Activated naive CD8-positive, alpha-beta T cell (primary cell): ENCODE measurements around the gene NKAP.
"Not testable (repeated sequence)": the region's sequence is repeated elsewhere in the genome, so short reads cannot be mapped to it uniquely, and the experiment has no call there.

ENCODE experiments used
- H3K27ac Mint-ChIP-seq: one replicate; pipeline ENCODE4 v1.8.0; 2021; ENCODE audit warnings: mixed read lengths
- H3K27me3 Mint-ChIP-seq: one replicate; pipeline ENCODE4 v1.8.0; 2021; ENCODE audit warnings: mixed read lengths
- H3K36me3 Mint-ChIP-seq: one replicate; pipeline ENCODE4 v1.8.0; 2021; ENCODE audit warnings: mixed read lengths
- H3K4me1 Mint-ChIP-seq: one replicate; pipeline ENCODE4 v1.8.0; 2021; ENCODE audit warnings: low read depth, mixed read lengths
- H3K4me3 Mint-ChIP-seq: one replicate; pipeline ENCODE4 v1.8.0; 2021; ENCODE audit warnings: mild to moderate bottlenecking, mixed read lengths
- H3K9me3 Mint-ChIP-seq: one replicate; pipeline ENCODE4 v1.8.0; 2021; ENCODE audit warnings: low read depth, mixed read lengths

Gene NKAP

GRCh38 chrX:119943185-119943988 lies at the start of gene NKAP:
NKAP (minus strand) TSS chrX:119943751; CDS start chrX:119943605, 146 bp downstream.
- Mint-ChIP-seq H3K27ac (peak within 1 kb of the TSS; percentile 94), H3K36me3 (no peaks in the 10 kb centered on the region), H3K27me3 (no peaks in the 10 kb centered on the region), H3K9me3 (no peaks in the 10 kb centered on the region), H3K4me1 (peaks cover 23% of the 10 kb centered on the region), H3K4me3 (peak within 1 kb of the TSS; percentile 99)

- Mint-ChIP-seq H3K4me1 (peaks cover 14% of the 10 kb centered on the region), H3K27me3 (peaks cover 22% of the 10 kb centered on the region), H3K4me3 (peak overlapping the region; percentile 75), H3K9me3 (no peaks in the 10 kb centered on the region), H3K36me3 (no peaks in the 10 kb centered on the region), H3K27ac (no peak overlapping the region)
Observed at GRCh38 chrX:119991005-119991787, 47.6 kb upstream of the NKAP start.

DNA sequence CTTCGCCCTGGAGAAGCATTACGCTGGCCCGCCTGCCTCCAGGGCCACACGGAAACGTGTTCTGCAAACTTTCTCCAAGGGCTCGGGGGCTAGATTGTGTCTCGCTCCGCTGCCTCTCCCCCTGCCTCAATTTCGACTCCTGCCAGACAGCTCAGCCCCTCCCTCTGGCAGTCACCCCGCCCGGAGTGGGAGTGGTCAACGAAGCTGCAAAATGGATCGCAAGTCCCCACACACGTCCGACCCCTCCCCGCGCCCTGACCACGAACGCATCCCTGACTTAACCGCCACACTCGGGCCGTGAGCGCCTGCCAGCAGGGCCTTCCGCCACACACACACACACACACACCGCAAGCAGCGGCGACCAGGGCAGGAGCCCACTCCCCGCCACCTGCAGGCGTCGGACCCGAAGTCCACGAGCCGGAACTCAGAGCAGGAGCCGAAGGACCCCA lies 47.0 kb upstream of the NKAP start:
- Mint-ChIP-seq H3K4me3 (peak overlapping the region; percentile 75), H3K36me3 (no peaks in the 10 kb centered on the region), H3K27ac (no peak overlapping the region), H3K27me3 (peaks cover 21% of the 10 kb centered on the region), H3K9me3 (no peaks in the 10 kb centered on the region), H3K4me1 (peaks cover 14% of the 10 kb centered on the region)

DNA sequence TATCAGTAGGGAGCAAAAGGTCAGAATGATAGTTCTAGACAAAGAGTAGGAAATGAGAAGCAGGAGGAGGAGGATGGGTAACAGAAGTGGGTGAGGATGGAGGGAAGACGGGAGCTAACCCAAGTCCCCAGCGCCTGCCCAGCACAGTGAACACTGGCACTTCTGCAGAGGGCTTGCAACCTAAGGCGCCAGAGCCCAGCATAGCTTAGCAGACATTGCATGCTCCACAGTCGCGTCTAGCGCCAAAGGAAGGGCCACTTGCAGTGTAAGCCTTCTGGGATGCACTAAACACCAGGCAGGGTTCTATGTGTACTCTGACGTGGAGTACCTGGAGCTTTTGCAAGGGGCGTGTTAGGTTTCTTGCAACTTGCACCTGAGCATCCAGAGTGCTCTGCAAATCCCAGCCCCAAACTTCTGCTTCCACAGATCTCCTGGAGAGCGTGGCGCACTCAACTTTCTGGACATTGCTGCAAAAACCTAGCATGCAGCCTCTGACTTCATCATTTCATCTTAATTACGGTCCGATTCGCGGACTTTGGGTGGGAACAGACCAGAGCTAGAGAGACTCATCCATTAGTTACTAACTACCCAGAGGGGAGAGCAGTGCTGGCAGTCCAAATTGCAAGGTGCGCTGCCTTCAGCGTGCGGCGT lies 46.5 kb upstream of the NKAP start:
- Mint-ChIP-seq H3K4me1 (peaks cover 14% of the 10 kb centered on the region), H3K9me3 (no peaks in the 10 kb centered on the region), H3K27ac (no peak overlapping the region)

DNA sequence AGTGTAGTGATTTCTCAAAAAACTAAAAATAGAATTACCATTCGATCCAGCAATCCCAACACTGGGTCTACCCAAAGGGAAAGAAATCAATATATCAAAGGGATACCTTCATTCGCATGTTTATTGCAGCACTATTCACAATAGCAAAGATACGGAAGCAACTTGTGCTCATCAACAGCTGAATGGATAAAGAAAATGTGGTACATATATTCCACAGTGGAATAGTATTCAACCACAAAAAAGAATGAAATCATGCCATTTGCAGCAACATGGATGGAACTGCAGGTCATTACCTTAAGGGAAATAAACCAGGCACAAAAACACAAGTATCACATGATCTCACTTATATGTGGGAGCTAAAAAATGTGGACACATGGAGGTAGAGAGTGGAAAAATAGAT lies 42.7 kb upstream of the NKAP start:
- Mint-ChIP-seq H3K4me1 (peaks cover 10% of the 10 kb centered on the region), H3K36me3 (no peaks in the 10 kb centered on the region), H3K4me3 (no peak overlapping the region), H3K27ac (no peak overlapping the region), H3K27me3 (peaks cover 12% of the 10 kb centered on the region), H3K9me3 (no peaks in the 10 kb centered on the region)

More for the DNA sequence above, 46.5 kb upstream of the NKAP start:
- Mint-ChIP-seq H3K36me3 (no peaks in the 10 kb centered on the region), H3K4me3 (peak overlapping the region; percentile 75), H3K27me3 (peaks cover 19% of the 10 kb centered on the region)

DNA sequence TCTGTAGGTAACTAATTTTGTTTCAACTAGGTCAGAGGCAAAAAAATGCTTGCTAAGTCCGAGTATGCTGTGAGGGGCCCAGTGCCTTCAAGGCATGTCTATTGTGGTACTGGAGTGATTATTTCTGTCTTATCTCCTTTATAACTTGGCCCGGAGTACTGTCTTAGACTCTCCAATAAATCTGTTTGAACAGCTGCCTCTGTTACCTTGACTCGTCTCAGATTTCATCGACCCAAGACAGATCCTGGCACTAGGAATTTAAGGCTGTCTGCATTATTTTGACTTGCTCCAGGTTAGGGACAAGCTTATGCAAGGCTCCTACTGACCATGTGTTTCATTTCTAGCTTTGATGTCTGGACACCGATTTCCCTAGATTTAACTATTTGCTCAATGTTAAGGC lies 41.1 kb upstream of the NKAP start:
- no peak overlapping the region for H3K4me3 Mint-ChIP-seq
- no peak overlapping the region for H3K27ac Mint-ChIP-seq
- H3K9me3 Mint-ChIP-seq = no peaks in the 10 kb centered on the region
- peaks cover 9% of the 10 kb centered on the region for H3K27me3 Mint-ChIP-seq
- no peaks in the 10 kb centered on the region for H3K36me3 Mint-ChIP-seq
- H3K4me1 Mint-ChIP-seq = peaks cover 1% of the 10 kb centered on the region

GRCh38 chrX:119983494-119983893 lies 39.9 kb upstream of the NKAP start:
- H3K36me3 Mint-ChIP-seq = no peaks in the 10 kb centered on the region
- no peaks in the 10 kb centered on the region for H3K4me1 Mint-ChIP-seq

DNA sequence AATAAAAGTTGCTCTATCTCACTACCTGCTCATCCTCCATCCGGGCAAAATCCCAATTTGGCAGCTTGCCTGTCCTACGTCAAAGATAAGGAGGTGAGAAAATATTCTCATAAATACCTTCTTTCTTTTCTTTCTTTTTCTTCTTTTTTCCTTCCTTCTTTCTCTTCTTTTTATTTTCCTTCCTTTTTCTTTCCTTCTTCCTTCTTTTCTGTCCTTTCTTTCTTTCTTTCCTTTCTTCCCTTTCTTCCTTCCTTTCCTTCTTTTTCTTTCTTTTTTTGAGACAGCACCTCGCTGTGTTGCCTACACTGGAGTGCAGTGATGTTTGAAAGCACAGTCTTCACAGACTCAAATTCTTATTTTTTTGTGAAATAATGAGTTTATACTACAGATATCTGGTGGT lies 38.6 kb upstream of the NKAP start:
- Mint-ChIP-seq H3K9me3 (no peaks in the 10 kb centered on the region), H3K36me3 (no peaks in the 10 kb centered on the region), H3K27ac (no peak overlapping the region), H3K27me3 (peaks cover 1% of the 10 kb centered on the region), H3K4me3 (no peak overlapping the region), H3K4me1 (no peaks in the 10 kb centered on the region)

More at GRCh38 chrX:119983494-119983893, 39.9 kb upstream of the NKAP start:
- no peak overlapping the region for H3K27ac Mint-ChIP-seq
- H3K4me3 Mint-ChIP-seq = no peak overlapping the region
- H3K27me3 Mint-ChIP-seq = peaks cover 4% of the 10 kb centered on the region
- no peaks in the 10 kb centered on the region for H3K9me3 Mint-ChIP-seq

DNA sequence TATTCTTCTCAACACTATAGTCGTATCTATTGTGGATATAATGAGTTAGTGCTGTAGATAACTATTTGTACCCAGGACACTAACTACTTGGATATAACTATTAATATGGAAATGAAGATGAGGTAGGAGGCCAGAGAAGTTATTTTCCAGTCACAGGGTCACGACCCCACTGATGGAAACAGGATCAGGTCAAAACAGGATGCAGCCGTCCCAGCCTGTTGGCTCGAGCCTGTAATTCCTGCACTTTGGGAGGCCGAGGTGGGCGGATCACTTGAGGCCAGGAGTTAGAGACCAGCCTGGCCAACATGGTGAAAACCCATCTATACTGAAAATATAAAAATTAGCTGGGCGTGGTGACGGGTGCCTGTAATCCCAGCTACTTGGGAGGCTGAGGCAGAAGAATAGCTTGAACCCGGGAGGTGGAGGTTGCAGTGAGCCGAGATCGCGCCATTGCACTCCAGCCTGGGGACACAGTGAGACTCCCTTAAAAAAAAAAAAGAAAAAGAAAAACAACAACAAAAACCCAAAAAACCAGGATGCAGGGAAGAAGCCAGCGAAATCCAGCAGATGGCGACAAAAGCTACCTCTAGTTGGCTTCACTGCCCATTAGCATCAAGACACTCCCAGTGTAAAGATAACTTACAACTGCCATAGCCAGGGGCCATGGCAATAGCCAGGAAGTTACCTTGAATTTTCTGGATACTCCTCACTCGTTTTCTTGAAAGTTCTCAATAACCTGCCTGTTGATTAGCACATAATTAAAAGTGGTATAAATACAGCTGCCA lies 37.9 kb upstream of the NKAP start:
- Mint-ChIP-seq H3K9me3 (no peaks in the 10 kb centered on the region), H3K4me3 (no peak overlapping the region), H3K4me1 (no peaks in the 10 kb centered on the region), H3K27ac (no peak overlapping the region), H3K36me3 (no peaks in the 10 kb centered on the region), H3K27me3 (peaks cover 1% of the 10 kb centered on the region)

DNA sequence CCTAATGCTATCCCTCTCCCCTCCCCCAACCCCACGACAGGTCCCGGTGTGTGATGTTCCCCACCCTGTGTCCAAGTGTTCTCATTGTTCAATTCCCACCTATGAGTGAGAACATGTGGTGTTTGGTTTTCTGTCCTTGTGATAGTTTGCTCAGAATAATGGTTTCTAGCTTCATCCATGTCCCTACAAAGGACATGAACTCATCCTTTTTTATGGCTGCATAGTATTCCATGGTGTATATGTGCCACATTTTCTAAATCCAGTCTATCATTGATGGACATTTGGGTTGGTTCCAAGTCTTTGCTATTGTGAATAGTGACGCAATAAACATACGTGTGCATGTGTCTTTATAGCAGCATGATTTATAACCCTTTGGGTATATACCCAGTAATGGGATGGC lies 33.6 kb upstream of the NKAP start:
- H3K4me3 Mint-ChIP-seq, H3K36me3 Mint-ChIP-seq, H3K27me3 Mint-ChIP-seq, H3K9me3 Mint-ChIP-seq, H3K4me1 Mint-ChIP-seq, H3K27ac Mint-ChIP-seq: not testable (repeated sequence)

GRCh38 chrX:119971184-119971583 lies 27.6 kb upstream of the NKAP start:
- Mint-ChIP-seq H3K4me1 (no peaks in the 10 kb centered on the region), H3K27me3 (no peaks in the 10 kb centered on the region), H3K9me3 (no peaks in the 10 kb centered on the region), H3K36me3 (no peaks in the 10 kb centered on the region), H3K27ac (no peak overlapping the region), H3K4me3 (no peak overlapping the region)

GRCh38 chrX:119970574-119970973 lies 27.0 kb upstream of the NKAP start:
- H3K27ac Mint-ChIP-seq = no peak overlapping the region
- no peaks in the 10 kb centered on the region for H3K36me3 Mint-ChIP-seq
- H3K4me1 Mint-ChIP-seq = no peaks in the 10 kb centered on the region
- no peaks in the 10 kb centered on the region for H3K27me3 Mint-ChIP-seq
- H3K9me3 Mint-ChIP-seq = no peaks in the 10 kb centered on the region
- no peak overlapping the region for H3K4me3 Mint-ChIP-seq

DNA sequence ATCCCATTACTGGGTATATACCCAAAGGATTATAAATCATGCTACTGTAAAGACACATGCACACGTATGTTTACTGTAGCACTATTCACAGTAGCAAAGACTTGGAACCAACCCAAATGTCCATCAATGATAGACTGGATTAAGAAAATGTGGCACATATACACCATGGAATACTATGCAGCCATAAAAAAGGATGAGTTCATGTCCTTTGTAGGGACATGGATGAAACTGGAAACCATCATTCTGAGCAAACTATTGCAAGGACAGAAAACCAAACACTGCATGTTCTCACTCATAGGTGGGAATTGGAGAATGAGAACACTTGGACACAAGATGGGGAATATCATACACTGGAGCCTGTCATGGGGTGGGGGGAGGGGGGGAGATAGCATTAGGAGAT lies 23.3 kb upstream of the NKAP start:
- H3K27ac Mint-ChIP-seq, H3K9me3 Mint-ChIP-seq, H3K36me3 Mint-ChIP-seq, H3K4me3 Mint-ChIP-seq, H3K27me3 Mint-ChIP-seq, H3K4me1 Mint-ChIP-seq: not testable (repeated sequence)

- peaks cover 16% of the 10 kb centered on the region for H3K4me1 Mint-ChIP-seq
- no peak overlapping the region for H3K27ac Mint-ChIP-seq
- no peaks in the 10 kb centered on the region for H3K9me3 Mint-ChIP-seq
- no peaks in the 10 kb centered on the region for H3K36me3 Mint-ChIP-seq
- no peaks in the 10 kb centered on the region for H3K27me3 Mint-ChIP-seq
- H3K4me3 Mint-ChIP-seq = no peak overlapping the region
Observed at GRCh38 chrX:119960625-119961024, 17.1 kb upstream of the NKAP start.
